GM12878 (cell line): ENCODE measurements around the gene BEND7. TPM values are rescaled to one million over a fixed set of nuclear protein-coding genes. Genes with fewer than 3 reads are reported as not detected.

ENCODE experiments used
- JUND ChIP-seq: IDR thresholded peaks from 2 replicates; pipeline ENCODE4 v1.6.1; 2012; ENCODE audit warnings: low read depth, mild to moderate bottlenecking, low read length, improper control_type of control experiment, moderate library complexity
- NKRF ChIP-seq: fragments of 450-650 bp; conservative IDR thresholded peaks from 2 replicates; pipeline ENCODE4 v1.6.1; 2017; ENCODE audit warnings: mild to moderate bottlenecking, moderate library complexity
- PBX3 ChIP-seq: IDR thresholded peaks from 2 replicates; pipeline ENCODE4 v1.6.1; 2011; ENCODE audit warnings: mild to moderate bottlenecking, low read depth, low read length, moderate library complexity; ENCODE audit not compliant: insufficient replicate concordance
- RELB ChIP-seq: fragments of 450-650 bp; IDR thresholded peaks from 2 replicates; pipeline ENCODE4 v1.6.1; 2017; ENCODE audit warnings: low read depth, mild to moderate bottlenecking, moderate library complexity
- WRNIP1 ChIP-seq: IDR thresholded peaks from 2 replicates; pipeline ENCODE4 v1.6.1; 2011; ENCODE audit warnings: low read depth, low read length, improper control_type of control experiment, borderline replicate concordance
- ZSCAN29 ChIP-seq: fragments of 450-650 bp; IDR thresholded peaks from 2 replicates; pipeline ENCODE4 v1.6.1; 2017; ENCODE audit warnings: mild to moderate bottlenecking, moderate library complexity
- polyA plus RNA-seq, 11 experiments: library from polyadenylated mRNA; depleted of rRNA in 4 of 11; unstranded in 6 of 11; stranded (reverse) in 5 of 11; fragments of >200 nt; fragmentation: Nextera tagmentation in 4 of 11; fragmentation: Illumina TruSeq in 1 of 11; extraction: Ambion mirVana in 4 of 11; extraction: Trizol in 1 of 11; gene quantifications; 1 replicate in 1 of 11; 2 replicates in 10 of 11; pipeline versions ENCODE4 v1.2.1 to v1.2.3, GENCODE V29; 2011 to 2016; ENCODE audit warnings: inconsistent platforms in 2 of 11, missing spikeins in 2 of 11, low read depth in 1 of 11
- total RNA-seq, 4 experiments: library from RNA; depleted of rRNA in 3 of 4; stranded (reverse); fragments of >200 nt in 3 of 4; fragmentation: Illumina TruSeq in 1 of 4; extraction: Trizol in 1 of 4; gene quantifications; 2 replicates each; pipeline versions ENCODE4 v1.2.1 to v1.2.3, GENCODE V29; 2013 to 2021
- TF ChIP-seq, protein P1 (sequence below): IDR thresholded peaks from 2 replicates; pipeline ENCODE4 v1.6.1; 2012; ENCODE audit warnings: low read depth, low read length, improper control_type of control experiment
- TF ChIP-seq, protein P2 (sequence below): IDR thresholded peaks from 2 replicates; pipeline ENCODE4 v1.6.1; 2012; ENCODE audit warnings: low read depth, low read length, improper control_type of control experiment

Gene BEND7
- total and polyA plus RNA-seq, 10 of the 15 experiments (the other 5 are each of a cell fraction or from before 2014, with no cell fraction given): not detected

GRCh38 chr10:13475124-13475523, 53.7 kb downstream of the BEND7 start (continued):
- TF ChIP-seq PBX3 (no peak), JUND (no peak), ZSCAN29 (no peak), NKRF (no peak), RELB (no peak), WRNIP1 (no peak)
- TF ChIP-seq, protein P1, sequence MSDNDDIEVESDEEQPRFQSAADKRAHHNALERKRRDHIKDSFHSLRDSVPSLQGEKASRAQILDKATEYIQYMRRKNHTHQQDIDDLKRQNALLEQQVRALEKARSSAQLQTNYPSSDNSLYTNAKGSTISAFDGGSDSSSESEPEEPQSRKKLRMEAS: no peak
- TF ChIP-seq, protein P2, sequence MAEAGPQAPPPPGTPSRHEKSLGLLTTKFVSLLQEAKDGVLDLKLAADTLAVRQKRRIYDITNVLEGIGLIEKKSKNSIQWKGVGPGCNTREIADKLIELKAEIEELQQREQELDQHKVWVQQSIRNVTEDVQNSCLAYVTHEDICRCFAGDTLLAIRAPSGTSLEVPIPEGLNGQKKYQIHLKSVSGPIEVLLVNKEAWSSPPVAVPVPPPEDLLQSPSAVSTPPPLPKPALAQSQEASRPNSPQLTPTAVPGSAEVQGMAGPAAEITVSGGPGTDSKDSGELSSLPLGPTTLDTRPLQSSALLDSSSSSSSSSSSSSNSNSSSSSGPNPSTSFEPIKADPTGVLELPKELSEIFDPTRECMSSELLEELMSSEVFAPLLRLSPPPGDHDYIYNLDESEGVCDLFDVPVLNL: no peak
